ACHN (cell line): ENCODE results near the gene RSPH6A.
"Not testable (repeated sequence)": the region's sequence is repeated elsewhere in the genome, so short reads cannot be mapped to it uniquely, and the experiment has no call there.

Source experiments
- DNase-seq: peaks from one replicate; pipeline ENCODE4 v3.0.0-alpha.2; 2015
- in situ Hi-C: cut with HindIII; loops from 2 replicates; pipeline ENCODE4 v1.10.0; 2017; ENCODE audit warnings: low sequenced_read_pairs, low pct_ligation_motif_present, low pct_unique_long_range_greater_than_20kb

Gene RSPH6A

GRCh38 chr19:45754323-45754722 lies 60.8 kb downstream of the RSPH6A start:
- in situ Hi-C loops = no loop called here

DNA sequence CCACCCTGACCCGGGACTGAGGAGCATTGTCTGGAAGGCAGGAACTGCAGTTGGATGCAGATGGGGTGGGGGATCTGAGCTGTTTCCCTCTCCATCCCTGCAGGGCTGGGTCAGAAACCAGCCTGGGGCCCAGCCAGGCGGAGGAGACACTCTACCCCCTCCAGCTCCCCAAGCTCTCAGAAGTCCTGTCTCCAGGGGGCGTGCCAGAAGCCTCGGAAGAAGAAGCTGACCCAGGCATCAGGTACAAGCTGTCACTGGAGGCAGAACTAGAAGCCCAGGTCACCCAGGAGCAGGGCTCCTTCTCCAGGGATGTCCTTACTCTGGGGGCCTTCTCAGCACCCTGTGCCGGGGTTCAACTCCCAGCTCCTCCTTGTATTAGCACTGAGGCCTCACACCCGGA lies 61.6 kb downstream of the RSPH6A start:
- in situ Hi-C loops = no loop called here
- no peak for DNase-seq

More at GRCh38 chr19:45754323-45754722, 60.8 kb downstream of the RSPH6A start:
- DNase-seq = no peak

DNA sequence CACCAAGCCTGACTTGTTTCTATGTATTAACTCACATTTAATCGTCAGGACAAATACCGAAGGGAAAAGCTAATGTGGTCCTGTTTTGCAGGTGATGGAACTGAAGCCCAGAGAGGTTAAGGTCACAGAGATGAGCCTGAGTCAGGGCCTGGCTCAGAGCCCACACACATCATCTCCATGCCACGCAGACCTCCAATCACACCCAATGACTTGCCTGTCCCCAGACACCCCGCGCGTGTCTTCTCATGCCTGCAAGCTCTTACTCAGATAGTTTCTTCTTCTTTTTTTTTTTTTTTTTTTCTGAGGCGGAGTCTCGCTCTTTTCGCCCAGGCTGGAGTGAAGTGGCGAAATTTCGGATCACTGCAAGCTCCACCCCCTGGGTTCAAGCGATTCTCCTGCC lies 62.5 kb downstream of the RSPH6A start:
- no peak for DNase-seq
- in situ Hi-C loops = no loop called here

DNA sequence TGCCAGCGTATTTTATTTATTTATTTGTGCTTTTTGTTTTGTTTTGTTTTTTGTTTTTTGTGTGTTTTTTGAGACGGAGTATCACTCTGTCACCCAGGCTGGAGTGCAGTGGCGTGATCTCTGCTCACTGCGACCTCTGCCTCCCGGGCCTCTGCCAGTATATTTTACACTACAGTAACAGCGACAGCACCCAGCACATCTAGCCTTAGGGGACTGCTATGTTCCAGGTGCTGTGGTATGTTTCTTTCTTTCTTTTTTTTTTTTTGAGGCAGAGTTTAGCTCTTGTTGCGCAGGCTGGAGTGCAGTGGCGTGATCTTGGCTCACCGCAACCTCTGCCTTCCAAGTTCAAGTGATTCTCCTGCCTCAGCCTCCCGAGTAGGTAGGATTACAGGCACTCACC lies 63.6 kb downstream of the RSPH6A start:
- DNase-seq, in situ Hi-C loops: not testable (repeated sequence)

- in situ Hi-C loops = no loop called here
- DNase-seq = no peak
Measured at GRCh38 chr19:45747513-45747912, 67.6 kb downstream of the RSPH6A start.

DNA sequence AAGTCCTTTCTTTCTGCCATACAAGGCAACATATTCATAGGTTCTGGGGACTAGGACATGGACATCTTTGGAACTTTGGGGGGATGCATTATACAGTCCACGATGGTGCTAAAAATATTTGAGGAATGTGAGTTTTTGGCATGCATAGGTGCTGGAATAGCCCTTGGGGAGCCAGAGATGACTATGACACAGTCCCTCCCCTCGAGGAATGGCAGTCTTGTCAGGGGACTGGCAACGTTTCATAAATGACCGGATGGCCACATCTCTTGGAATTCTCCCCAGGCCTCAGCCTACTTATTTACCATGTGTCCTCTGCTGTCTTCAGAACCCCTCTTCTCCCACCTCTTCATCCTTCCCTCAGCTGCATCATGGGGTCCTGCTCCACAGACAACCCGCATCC lies 68.2 kb downstream of the RSPH6A start:
- in situ Hi-C loops = no loop called here

More for the DNA sequence above, 68.2 kb downstream of the RSPH6A start:
- no peak for DNase-seq
